Hepatocyte (in vitro differentiated cells): Measurements from ENCODE around the gene RBM8A. TPM values are rescaled to one million over a fixed set of nuclear protein-coding genes. Genes with fewer than 3 reads are reported as not detected.

Experiments
- DNase-seq: peaks from one replicate; pipeline ENCODE4 v3.0.0-alpha.2; 2016; ENCODE audit warnings: low spot score
- H2AFZ ChIP-seq: fragments of 200-600 bp; sonication (generic); 2 replicates; pipeline ENCODE4 v1.6.0; 2016; ENCODE audit warnings: antibody characterized with exemption, mild to moderate bottlenecking
- H3K27ac ChIP-seq: fragments of 200-600 bp; sonication (generic); 2 replicates; pipeline ENCODE4 v1.5.1; 2016; ENCODE audit warnings: mild to moderate bottlenecking
- H3K27me3 ChIP-seq: fragments of 200-600 bp; sonication (generic); 2 replicates; pipeline ENCODE4 v1.6.1; 2016
- H3K36me3 ChIP-seq: fragments of 200-600 bp; sonication (generic); replicated peaks from 2 replicates; pipeline ENCODE4 v1.5.1; 2016; ENCODE audit warnings: low read depth; ENCODE audit not compliant: insufficient read depth
- H3K4me1 ChIP-seq: fragments of 200-600 bp; sonication (generic); 2 replicates; pipeline ENCODE4 v1.5.1; 2016; ENCODE audit warnings: mild to moderate bottlenecking, moderate library complexity; ENCODE audit not compliant: insufficient read depth
- H3K4me2 ChIP-seq: fragments of 200-600 bp; sonication (generic); 2 replicates; pipeline ENCODE4 v1.6.0; 2016
- H3K4me3 ChIP-seq: fragments of 200-600 bp; sonication (generic); 2 replicates; pipeline ENCODE4 v1.5.1; 2016; ENCODE audit warnings: mild to moderate bottlenecking
- H3K79me2 ChIP-seq: fragments of 200-600 bp; sonication (generic); 2 replicates; pipeline ENCODE4 v1.6.0; 2017; ENCODE audit warnings: mild to moderate bottlenecking
- H3K9me2 ChIP-seq: fragments of 200-600 bp; sonication (generic); replicated peaks from 2 replicates; pipeline ENCODE4 v1.6.0; 2017; ENCODE audit warnings: mild to moderate bottlenecking; ENCODE audit not compliant: insufficient read depth
- H3K9me3 ChIP-seq: fragments of 200-600 bp; sonication (generic); 2 replicates; pipeline ENCODE4 v1.5.1; 2016; ENCODE audit warnings: low read depth, mild to moderate bottlenecking
- H4K20me1 ChIP-seq: fragments of 200-600 bp; sonication (generic); 2 replicates; pipeline ENCODE4 v1.6.0; 2016; ENCODE audit warnings: mild to moderate bottlenecking; ENCODE audit not compliant: insufficient read depth, poor library complexity, severe bottlenecking
- EZH2 ChIP-seq: fragments of 200-600 bp; sonication (generic); IDR thresholded peaks from 2 replicates; pipeline ENCODE4 v1.6.1; 2016; ENCODE audit warnings: antibody characterized with exemption, mild to moderate bottlenecking, borderline replicate concordance
- EZH2phosphoT487 ChIP-seq: fragments of 200-600 bp; sonication (generic); IDR thresholded peaks from one replicate; pipeline ENCODE4 v1.6.1; 2018; ENCODE audit warnings: antibody characterized with exemption, mild to moderate bottlenecking, low read depth, moderate library complexity; ENCODE audit not compliant: unreplicated experiment, severe bottlenecking
- WGBS: methylation state at CpG from one replicate; pipeline ENCODE4 v1.1.6; 2016; ENCODE audit warnings: low lambda C conversion rate; ENCODE audit errors: missing lambda C conversion rate; 5-methylcytosine and 5-hydroxymethylcytosine counted together
- polyA plus RNA-seq: library from polyadenylated mRNA; unstranded; fragments of >200 nt; fragmentation: Nextera tagmentation; extraction: Ambion mirVana; gene quantifications from 2 replicates; pipeline ENCODE4 v1.2.1, GENCODE V29; 2016
- total RNA-seq: library from RNA; depleted of rRNA; stranded (reverse); fragments of >200 nt; gene quantifications from 2 replicates; pipeline ENCODE4 v1.2.3, GENCODE V29; 2014
- TF ChIP-seq, protein P1 (sequence below): fragments of 200-600 bp; sonication (generic); IDR thresholded peaks from 2 replicates; pipeline ENCODE4 v1.5.1; 2016; ENCODE audit warnings: antibody characterized with exemption, mild to moderate bottlenecking; ENCODE audit not compliant: poor library complexity

Gene RBM8A
- total and polyA plus RNA-seq, 2 experiments from 2014 or later, result 141 to 185 TPM

DNA sequence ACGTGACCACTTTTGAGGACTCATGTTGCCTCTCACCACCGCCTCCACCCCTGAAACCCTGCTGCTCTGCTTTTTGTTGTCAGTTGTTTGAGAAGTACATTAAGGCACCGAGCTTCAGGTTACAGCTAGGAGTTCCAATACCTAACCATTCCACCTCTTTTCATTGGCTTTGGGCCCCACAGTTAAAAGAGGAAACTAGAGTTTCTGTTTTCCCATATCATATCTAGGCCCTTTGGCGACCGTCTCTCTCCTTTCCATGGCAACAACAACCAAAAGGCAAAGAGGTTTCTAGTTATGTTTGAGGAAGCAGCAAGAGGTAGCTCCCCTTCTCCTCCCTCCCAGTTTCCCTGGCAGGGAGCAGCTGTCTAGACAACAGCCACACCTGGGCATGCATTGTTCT, 47.5 kb downstream of the RBM8A start:
- H2AFZ ChIP-seq, result peak overlapping the region; percentile 36

DNA sequence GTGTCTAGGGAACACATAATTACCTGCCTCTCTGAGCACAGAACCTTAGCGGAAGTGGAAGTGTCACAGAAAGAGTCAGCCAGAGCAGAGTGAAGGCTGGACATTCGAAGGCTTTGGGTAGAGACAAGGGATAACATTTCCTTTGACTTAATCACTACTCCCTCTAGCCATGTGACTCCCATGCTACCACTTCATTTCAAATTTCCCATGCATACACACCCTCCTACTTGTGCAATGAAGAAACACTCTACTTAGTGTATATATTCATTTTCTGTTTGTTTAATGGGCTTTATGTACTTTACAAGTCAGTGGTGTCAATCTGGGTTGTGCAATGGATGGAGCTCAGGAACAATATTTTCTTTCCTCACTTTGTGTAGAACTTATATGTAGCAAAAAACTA, 48.6 kb downstream of the RBM8A start:
- Histone ChIP-seq H3K4me3 (no peak overlapping the region), H3K9me3 (no peaks in the 10 kb centered on the region), H3K36me3 (no peaks in the 10 kb centered on the region), H3K4me1 (peaks cover 13% of the 10 kb centered on the region), H3K27me3 (peaks cover 6% of the 10 kb centered on the region), H3K4me2 (no peak overlapping the region), H3K9me2 (no peaks in the 10 kb centered on the region), H2AFZ (no peak overlapping the region), H3K27ac (peak overlapping the region; percentile 52), H3K79me2 (no peaks in the 10 kb centered on the region), H4K20me1 (no peaks in the 10 kb centered on the region)
- no peak for DNase-seq
- TF ChIP-seq EZH2 (no peak), EZH2phosphoT487 (no peak)
- TF ChIP-seq, protein P1, sequence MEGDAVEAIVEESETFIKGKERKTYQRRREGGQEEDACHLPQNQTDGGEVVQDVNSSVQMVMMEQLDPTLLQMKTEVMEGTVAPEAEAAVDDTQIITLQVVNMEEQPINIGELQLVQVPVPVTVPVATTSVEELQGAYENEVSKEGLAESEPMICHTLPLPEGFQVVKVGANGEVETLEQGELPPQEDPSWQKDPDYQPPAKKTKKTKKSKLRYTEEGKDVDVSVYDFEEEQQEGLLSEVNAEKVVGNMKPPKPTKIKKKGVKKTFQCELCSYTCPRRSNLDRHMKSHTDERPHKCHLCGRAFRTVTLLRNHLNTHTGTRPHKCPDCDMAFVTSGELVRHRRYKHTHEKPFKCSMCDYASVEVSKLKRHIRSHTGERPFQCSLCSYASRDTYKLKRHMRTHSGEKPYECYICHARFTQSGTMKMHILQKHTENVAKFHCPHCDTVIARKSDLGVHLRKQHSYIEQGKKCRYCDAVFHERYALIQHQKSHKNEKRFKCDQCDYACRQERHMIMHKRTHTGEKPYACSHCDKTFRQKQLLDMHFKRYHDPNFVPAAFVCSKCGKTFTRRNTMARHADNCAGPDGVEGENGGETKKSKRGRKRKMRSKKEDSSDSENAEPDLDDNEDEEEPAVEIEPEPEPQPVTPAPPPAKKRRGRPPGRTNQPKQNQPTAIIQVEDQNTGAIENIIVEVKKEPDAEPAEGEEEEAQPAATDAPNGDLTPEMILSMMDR, result no peak
- WGBS, result 86% methylated on average over 2 of the region's 2 CpGs

More for the DNA sequence above, 47.5 kb downstream of the RBM8A start:
- Histone ChIP-seq H3K36me3 (no peaks in the 10 kb centered on the region), H3K27ac (peak overlapping the region; percentile 52), H3K4me2 (no peak overlapping the region), H3K79me2 (no peaks in the 10 kb centered on the region), H3K9me3 (no peaks in the 10 kb centered on the region), H4K20me1 (no peaks in the 10 kb centered on the region), H3K4me1 (peaks cover 13% of the 10 kb centered on the region), H3K9me2 (no peaks in the 10 kb centered on the region), H3K27me3 (peaks cover 15% of the 10 kb centered on the region), H3K4me3 (no peak overlapping the region)
- no peak for DNase-seq
- 37% methylated on average over 5 of the region's 5 CpGs for WGBS
- TF ChIP-seq, protein P1, result no peak
- TF ChIP-seq EZH2, result no peak
- no peak for TF ChIP-seq EZH2phosphoT487

DNA sequence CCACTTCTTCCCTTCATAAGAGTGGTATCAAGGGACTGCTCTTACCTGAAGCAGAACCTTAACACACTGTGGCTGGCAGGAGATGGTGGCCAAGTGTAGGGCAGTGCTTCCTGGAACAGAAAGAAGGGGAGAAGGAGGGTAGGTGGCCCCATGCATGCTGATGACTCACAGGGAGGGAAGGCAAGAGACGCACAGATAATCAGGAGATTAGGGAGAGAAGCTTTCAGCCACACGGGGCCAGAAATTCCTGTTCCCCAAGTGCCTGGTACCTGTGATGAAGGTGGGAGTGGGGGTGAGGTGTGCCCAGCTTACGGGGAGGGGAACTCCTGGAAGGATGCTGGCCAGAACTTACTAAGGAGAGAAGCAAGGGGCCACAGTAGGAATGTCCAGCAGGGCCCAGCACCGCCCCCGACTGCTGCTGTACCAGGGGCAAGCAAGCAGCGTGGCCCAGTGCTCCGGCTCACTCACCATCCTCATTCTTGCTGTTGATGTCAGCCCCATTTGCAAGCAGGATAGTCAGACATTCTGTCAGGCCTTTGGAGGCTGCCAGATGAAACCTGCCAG, 49.3 kb downstream of the RBM8A start:
- no peaks in the 10 kb centered on the region for H3K9me2 ChIP-seq
- no peaks in the 10 kb centered on the region for H3K9me3 ChIP-seq

More for the DNA sequence above, 49.3 kb downstream of the RBM8A start:
- peak overlapping the region; percentile 74 for H3K27ac ChIP-seq
- WGBS, result 63% methylated on average over 7 of the region's 7 CpGs
- peak; percentile 60 for DNase-seq
- no peaks in the 10 kb centered on the region for H4K20me1 ChIP-seq
- H3K4me1 ChIP-seq, result peaks cover 13% of the 10 kb centered on the region
- peak overlapping the region; percentile 22 for H2AFZ ChIP-seq
- no peaks in the 10 kb centered on the region for H3K27me3 ChIP-seq
- TF ChIP-seq EZH2phosphoT487 (no peak), EZH2 (no peak)
- TF ChIP-seq, protein P1, result no peak
- no peaks in the 10 kb centered on the region for H3K79me2 ChIP-seq
- H3K4me2 ChIP-seq, result no peak overlapping the region
- no peak overlapping the region for H3K4me3 ChIP-seq
- H3K36me3 ChIP-seq, result no peaks in the 10 kb centered on the region
